IMR-90 (cell line): ENCODE data around the gene CCDC33.

Experiments used
- CEBPB ChIP-seq: IDR thresholded peaks from 2 replicates; pipeline ENCODE4 v1.6.1; 2012; ENCODE audit warnings: low read depth, low read length, improper control_type of control experiment
- CTCF ChIP-seq: conservative IDR thresholded peaks from 2 replicates; pipeline ENCODE4 v1.5.1; 2012; ENCODE audit warnings: mild to moderate bottlenecking, low read depth, low read length, improper control_type of control experiment
- FOS ChIP-seq: fragments of 150-350 bp; IDR thresholded peaks from 2 replicates; pipeline ENCODE4 v1.6.1; 2016; ENCODE audit warnings: low read depth, low read length
- MXI1 ChIP-seq: IDR thresholded peaks from 2 replicates; pipeline ENCODE4 v1.6.1; 2012; ENCODE audit warnings: low read depth, mild to moderate bottlenecking, low read length, moderate library complexity, borderline replicate concordance
- POLR2A ChIP-seq: IDR thresholded peaks from 2 replicates; pipeline ENCODE4 v1.6.1; 2012; ENCODE audit warnings: mild to moderate bottlenecking, low read depth, low read length
- RAD21 ChIP-seq: IDR thresholded peaks from 2 replicates; pipeline ENCODE4 v1.6.1; 2012; ENCODE audit warnings: low read length, improper control_type of control experiment
- RFX5 ChIP-seq: IDR thresholded peaks from 2 replicates; pipeline ENCODE4 v1.8.0; 2012; ENCODE audit warnings: low read depth, mild to moderate bottlenecking, low read length, moderate library complexity
- SMC3 ChIP-seq: fragments of 150-350 bp; IDR thresholded peaks from 2 replicates; pipeline ENCODE4 v1.6.1; 2016; ENCODE audit warnings: low read depth, mild to moderate bottlenecking, antibody characterized with exemption, low read length, moderate library complexity
- USF2 ChIP-seq: fragments of 150-350 bp; IDR thresholded peaks from 2 replicates; pipeline ENCODE4 v1.6.1; 2017; ENCODE audit warnings: mild to moderate bottlenecking, antibody characterized with exemption, low read length, low read depth
- TF ChIP-seq, protein P1 (sequence below): fragments of 150-350 bp; IDR thresholded peaks from 2 replicates; pipeline ENCODE4 v1.6.1; 2016; ENCODE audit warnings: low read depth, mild to moderate bottlenecking, low read length, moderate library complexity, borderline replicate concordance

DNA sequence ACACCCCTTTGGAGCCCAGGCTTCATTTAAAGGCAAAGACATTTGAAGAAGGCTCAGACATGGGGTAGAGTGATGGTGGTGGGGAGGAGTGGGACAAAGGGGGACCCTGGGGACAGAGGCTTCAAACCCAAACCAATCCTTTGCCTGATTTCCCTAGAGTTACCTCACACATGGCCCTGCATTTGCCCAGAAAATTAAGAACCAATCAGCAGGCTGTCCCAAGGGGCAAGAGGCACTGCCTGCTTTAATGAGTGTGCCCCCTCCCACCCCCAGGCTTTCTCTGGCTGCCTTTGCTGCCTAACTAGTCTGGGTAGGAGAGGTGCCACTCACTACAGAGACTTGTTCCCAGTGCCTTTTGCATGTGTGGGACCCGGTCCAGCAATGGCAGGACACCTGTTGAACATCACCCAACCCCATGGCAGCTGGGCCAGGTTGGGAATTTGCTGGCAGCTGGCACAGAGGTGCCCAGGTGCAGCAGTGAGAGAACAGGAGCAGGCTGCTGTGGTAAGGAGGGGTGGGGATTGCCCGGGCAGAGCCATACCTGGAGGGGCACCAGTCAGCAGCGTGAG lies 38.4 kb downstream of the CCDC33 start:
- TF ChIP-seq RFX5 = no peak
- TF ChIP-seq SMC3 = no peak
- no peak for TF ChIP-seq POLR2A
- TF ChIP-seq FOS = no peak
- TF ChIP-seq CTCF = no peak
- no peak for TF ChIP-seq CEBPB
- TF ChIP-seq MXI1 = no peak
- TF ChIP-seq RAD21 = no peak
- TF ChIP-seq, protein P1, sequence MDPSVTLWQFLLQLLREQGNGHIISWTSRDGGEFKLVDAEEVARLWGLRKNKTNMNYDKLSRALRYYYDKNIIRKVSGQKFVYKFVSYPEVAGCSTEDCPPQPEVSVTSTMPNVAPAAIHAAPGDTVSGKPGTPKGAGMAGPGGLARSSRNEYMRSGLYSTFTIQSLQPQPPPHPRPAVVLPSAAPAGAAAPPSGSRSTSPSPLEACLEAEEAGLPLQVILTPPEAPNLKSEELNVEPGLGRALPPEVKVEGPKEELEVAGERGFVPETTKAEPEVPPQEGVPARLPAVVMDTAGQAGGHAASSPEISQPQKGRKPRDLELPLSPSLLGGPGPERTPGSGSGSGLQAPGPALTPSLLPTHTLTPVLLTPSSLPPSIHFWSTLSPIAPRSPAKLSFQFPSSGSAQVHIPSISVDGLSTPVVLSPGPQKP = no peak
- no peak for TF ChIP-seq USF2
